Measurements from ENCODE around the gene HOXC12. TPM values are rescaled to one million over a fixed set of nuclear protein-coding genes. Genes with fewer than 3 reads are reported as not detected.

The HOXC12 gene
- total and polyA plus RNA-seq, 2 donors (not counting 1 experiment from before 2014, with no cell fraction given) = not detected

DNA sequence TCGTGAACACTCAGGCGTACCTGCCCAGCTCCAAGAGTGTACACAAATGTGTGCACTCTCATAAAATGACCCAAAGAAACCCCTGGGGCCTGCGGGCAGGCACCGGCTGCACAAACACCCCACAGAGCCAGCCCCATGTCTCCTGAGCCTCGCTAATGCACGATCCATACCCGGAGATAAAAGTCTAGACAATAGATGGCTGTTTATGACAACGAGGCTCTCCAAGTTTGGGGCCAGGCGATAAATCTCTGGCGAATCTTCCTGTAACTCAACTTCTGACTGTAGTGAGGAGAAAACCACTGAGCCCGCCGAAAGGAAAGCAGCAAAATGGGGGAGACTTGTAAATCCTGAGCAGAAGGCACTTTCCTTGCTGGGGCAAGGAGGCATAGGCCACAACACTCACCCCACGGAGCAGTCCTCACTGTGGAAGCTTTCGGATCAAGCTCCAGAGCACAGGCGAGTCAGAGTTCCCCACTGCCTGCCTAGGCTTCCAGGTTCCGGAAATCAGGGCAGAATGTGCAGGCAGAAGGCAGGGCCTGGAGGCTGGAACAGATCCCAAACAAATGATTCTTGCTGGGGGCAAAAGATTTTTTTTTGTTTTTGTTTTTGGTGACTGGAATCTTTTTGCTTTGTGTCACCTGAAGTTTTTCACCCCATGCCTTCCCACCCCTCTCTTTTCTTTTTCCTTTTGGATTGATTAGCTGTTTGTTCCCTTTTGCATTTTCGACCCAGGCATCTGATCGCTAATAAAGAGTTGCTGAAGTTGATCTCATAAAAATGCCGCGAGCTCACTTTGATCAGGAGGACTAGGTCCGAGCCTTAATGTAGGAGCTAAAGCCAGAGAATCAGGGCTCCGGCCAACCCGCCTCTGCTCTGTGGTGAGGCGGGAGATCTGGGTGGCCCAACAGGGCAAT, 13.8 kb downstream of the HOXC12 start:
- TF ChIP-seq CTCF (IDR thresholded peaks at IDR 0.05) (no peak), EZH2 (IDR thresholded peaks at IDR 0.05; ENCODE audit: borderline replicate concordance, insufficient read depth, low read depth, low read length, poor library complexity, severe bottlenecking) (no peak)
- Mint-ChIP-seq H3K4me3 (no peak overlapping the region), H3K27me3 (peaks cover 99% of the 10 kb centered on the region), H3K4me1 (peaks cover 24% of the 10 kb centered on the region), H3K9me3 (ENCODE audit: insufficient read depth) (peaks cover 2% of the 10 kb centered on the region), H3K27ac (no peak overlapping the region)
- peaks cover 0 to 100% (median 94%) of the 10 kb centered on the region in 4 experiments for H3K27me3 ChIP-seq (replicated peaks in 1 of 4; ENCODE audit: control extremely low read depth in 1 of 4, control insufficient read depth in 3 of 4, insufficient read depth in 4 of 4, low read length in 3 of 4)
- H3K27ac ChIP-seq (ENCODE audit: low read length in 2 of 2) = no peak overlapping the region
- H3K9ac ChIP-seq (ENCODE audit: low read length) = no peak overlapping the region
- H3K79me2 ChIP-seq (ENCODE audit: control insufficient read depth, insufficient read depth, low read length) = no peaks in the 10 kb centered on the region
- POLR2A ChIA-PET = no interaction called here
- no peaks in the 10 kb centered on the region for H3K36me3 ChIP-seq (replicated peaks in 1 of 2; ENCODE audit: control extremely low read depth in 1 of 2, control insufficient read depth in 1 of 2, extremely low read depth in 1 of 2, insufficient read depth in 2 of 2, low read length in 1 of 2)
- no peaks in the 10 kb centered on the region for H4K20me1 ChIP-seq (ENCODE audit: control insufficient read depth, insufficient read depth, low read length, poor library complexity, severe bottlenecking)
- H3K4me2 ChIP-seq (replicated peaks; ENCODE audit: low read depth, low read length, poor library complexity, severe bottlenecking) = no peak overlapping the region
- intact Hi-C loops (cut with micrococcal nuclease) = loop anchor here (5.0 kb wide), 1 partner anchor 64 kb away; the partner anchor contains the start of gene HOXC5
- 13% methylated on average over 24 of the region's 24 CpGs for WGBS (ENCODE audit: insufficient coverage)
- CTCF ChIA-PET = interaction anchor here (1.0 kb wide), 1 partner anchor 238 kb away, joined by 3 read pairs; no protein-coding TSS in a partner anchor
- no peak for ATAC-seq (ENCODE audit: low read depth)
- H3K4me1 ChIP-seq (ENCODE audit: control insufficient read depth in 2 of 2, insufficient read depth in 2 of 2, low read length in 2 of 2) = peaks cover 21 to 44% of the 10 kb centered on the region in 2 donors
- H2AFZ ChIP-seq (ENCODE audit: insufficient read depth, low read depth, low read length, poor library complexity, severe bottlenecking) = no peak overlapping the region
- no peak for DNase-seq
- peaks cover 1 to 66% (median 13%) of the 10 kb centered on the region in 3 donors for H3K9me3 ChIP-seq (ENCODE audit: control extremely low read depth in 1 of 3, control insufficient read depth in 2 of 3, insufficient read depth in 1 of 3, low read length in 2 of 3)
- H3K4me3 ChIP-seq (ENCODE audit: control extremely low read depth in 1 of 5, extremely low read depth in 1 of 5, insufficient read depth in 1 of 5, low read depth in 2 of 5, low read length in 4 of 5) = no peak overlapping the region
